ENCODE data around the gene MLLT10. TPM values are rescaled to one million over a fixed set of nuclear protein-coding genes. Genes with fewer than 3 reads are reported as not detected.

The MLLT10 gene
- total and polyA plus RNA-seq, 2 of the 8 experiments (the other 6 are each of a cell fraction or from before 2014, with no cell fraction given) = 53.1 to 62.1 TPM

DNA sequence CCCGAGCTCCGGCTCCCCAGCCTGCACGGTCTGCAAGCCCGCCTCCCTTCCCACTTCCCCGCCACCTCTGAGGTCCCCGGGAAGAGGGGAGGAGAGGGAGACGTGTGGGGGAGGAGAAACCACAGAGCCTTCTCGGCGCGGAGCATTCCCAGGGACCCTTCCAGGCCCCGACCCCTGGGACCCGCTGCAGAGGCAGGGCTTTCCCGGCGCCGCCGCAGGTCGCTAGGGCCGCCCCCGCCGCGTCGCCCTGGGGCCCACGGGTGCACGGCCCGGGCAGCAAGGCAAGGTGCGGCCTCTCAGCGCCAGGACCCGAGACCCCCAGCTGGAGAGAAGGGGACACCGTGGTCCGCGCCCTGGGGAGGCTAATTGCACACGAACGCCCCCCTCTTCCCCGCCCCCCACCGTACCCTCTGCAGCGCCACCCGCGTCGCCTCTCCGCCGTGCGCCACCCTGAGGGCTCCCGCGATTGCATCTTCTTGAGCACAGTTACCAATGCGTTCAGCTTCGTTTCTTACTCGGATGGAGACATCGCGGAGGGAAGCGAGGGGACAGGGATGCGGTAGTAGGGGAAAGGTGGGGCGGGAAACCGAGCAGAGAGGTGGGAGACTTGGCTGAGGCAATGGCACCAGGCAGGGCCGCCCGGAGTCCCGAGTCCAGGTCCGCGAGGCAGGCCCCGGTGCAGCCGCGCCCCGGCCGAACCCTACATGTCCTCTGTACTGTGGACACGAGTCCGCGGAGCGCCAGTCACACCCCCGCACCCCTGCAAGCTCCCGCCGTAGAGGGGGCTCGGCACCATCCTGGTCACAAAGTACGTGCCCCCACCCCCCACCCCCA, 37.5 kb upstream of the MLLT10 start (continued):
- TF ChIP-seq TBP (IDR thresholded peaks at IDR 0.05; ENCODE audit: low read depth, low read length) = no peak
- TF ChIP-seq SAP30 (IDR thresholded peaks at IDR 0.05; ENCODE audit: insufficient read depth, insufficient replicate concordance, low read length) = no peak
- no peak for TF ChIP-seq JUND (IDR thresholded peaks at IDR 0.05; ENCODE audit: low read length)
- TF ChIP-seq, protein P1, sequence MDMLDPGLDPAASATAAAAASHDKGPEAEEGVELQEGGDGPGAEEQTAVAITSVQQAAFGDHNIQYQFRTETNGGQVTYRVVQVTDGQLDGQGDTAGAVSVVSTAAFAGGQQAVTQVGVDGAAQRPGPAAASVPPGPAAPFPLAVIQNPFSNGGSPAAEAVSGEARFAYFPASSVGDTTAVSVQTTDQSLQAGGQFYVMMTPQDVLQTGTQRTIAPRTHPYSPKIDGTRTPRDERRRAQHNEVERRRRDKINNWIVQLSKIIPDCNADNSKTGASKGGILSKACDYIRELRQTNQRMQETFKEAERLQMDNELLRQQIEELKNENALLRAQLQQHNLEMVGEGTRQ (IDR thresholded peaks at IDR 0.05; ENCODE audit: low read length) = no peak
- no peak for TF ChIP-seq SIX5 (IDR thresholded peaks at IDR 0.05; ENCODE audit: low read depth, low read length)
- TF ChIP-seq BACH1 (IDR thresholded peaks at IDR 0.05; ENCODE audit: low read length) = no peak
- TF ChIP-seq YY1 (IDR thresholded peaks at IDR 0.05; ENCODE audit: low read depth, low read length) = no peak
- TF ChIP-seq RXRA (IDR thresholded peaks at IDR 0.05; ENCODE audit: insufficient read depth, low read depth, low read length) = no peak
- TF ChIP-seq KDM4A (IDR thresholded peaks at IDR 0.05; ENCODE audit: low read depth, low read length, severe bottlenecking) = no peak
- no peak for TF ChIP-seq GTF2F1 (IDR thresholded peaks at IDR 0.05; ENCODE audit: borderline replicate concordance, low read depth, low read length)
- no peak for TF ChIP-seq RNF2 (IDR thresholded peaks at IDR 0.05; ENCODE audit: borderline replicate concordance, low read depth, low read length, missing control alignments, poor library complexity, severe bottlenecking)
- TF ChIP-seq, protein P2, sequence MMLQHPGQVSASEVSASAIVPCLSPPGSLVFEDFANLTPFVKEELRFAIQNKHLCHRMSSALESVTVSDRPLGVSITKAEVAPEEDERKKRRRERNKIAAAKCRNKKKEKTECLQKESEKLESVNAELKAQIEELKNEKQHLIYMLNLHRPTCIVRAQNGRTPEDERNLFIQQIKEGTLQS (IDR thresholded peaks at IDR 0.05; ENCODE audit: insufficient read depth, low read depth, low read length) = no peak
- peak; percentile 60; the same call in 1 of the 2 replicates for TF ChIP-seq RBBP5 (IDR thresholded peaks at IDR 0.05; ENCODE audit: borderline replicate concordance, low read depth, low read length)
- TF ChIP-seq SP1 (IDR thresholded peaks at IDR 0.05; ENCODE audit: low read depth, low read length) = no peak
- no peak for TF ChIP-seq EP300 (IDR thresholded peaks at IDR 0.05; ENCODE audit: borderline replicate concordance in 1 of 2, low read depth in 2 of 2, low read length in 2 of 2)
- TF ChIP-seq RAD21 (IDR thresholded peaks at IDR 0.05 in 1 of 2, conservative IDR thresholded peaks at IDR 0.05 in 1 of 2; ENCODE audit: low read depth in 2 of 2, low read length in 2 of 2) = peak; percentile 5 to 9; a peak in 1 of 4 replicates
